NCI-H187 (cell line): Measurements from ENCODE around the gene SRSF3.
"Not testable (repeated sequence)": the region's sequence is repeated elsewhere in the genome, so short reads cannot be mapped to it uniquely, and the experiment has no call there.

ENCODE experiments used
- DNase-seq, 2 experiments: peaks; one replicate each; lab custom pipeline; 2025; lab: John Stamatoyannopoulos, UW

Gene SRSF3

DNA sequence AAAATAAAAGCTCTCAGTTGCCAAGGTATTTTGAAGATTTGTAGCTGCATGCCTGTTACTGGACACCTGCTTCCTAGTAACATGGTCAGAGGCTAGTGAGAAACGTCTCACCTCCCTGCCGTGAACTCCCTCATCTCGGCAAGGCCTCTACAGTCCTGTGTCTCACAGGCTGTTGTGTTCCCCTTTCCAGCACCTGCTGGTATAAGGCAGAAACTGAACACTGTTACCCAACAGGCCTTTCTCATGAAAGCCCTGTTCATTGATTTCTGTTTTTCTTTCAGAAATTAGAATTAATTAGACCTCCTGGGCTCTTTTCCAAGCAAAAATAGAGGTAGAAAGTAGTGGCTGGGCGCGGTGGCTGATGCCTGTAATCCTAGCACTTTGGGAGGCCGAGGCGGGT lies 17.6 kb upstream of the SRSF3 start:
- no peak for DNase-seq

DNA sequence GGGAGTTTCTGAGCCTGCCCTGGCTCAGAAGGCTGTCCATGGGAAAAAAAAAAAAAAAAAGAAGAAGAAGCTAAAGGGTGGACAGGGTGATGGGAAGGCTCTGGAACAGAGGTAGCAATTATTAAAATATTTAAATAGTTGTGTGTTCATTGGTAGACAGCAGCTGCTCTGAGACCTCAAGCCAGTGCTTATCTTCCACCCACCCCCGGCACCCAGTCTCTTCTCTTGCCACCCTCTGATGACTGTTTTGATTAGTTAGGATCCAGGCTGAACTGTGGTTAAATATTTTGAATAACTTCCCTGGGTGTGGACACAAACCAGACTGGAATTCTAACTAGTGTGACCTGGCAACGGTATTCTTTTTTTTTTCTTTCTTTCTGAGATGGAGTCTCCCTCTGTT lies 16.9 kb upstream of the SRSF3 start:
- DNase-seq = no peak

DNA sequence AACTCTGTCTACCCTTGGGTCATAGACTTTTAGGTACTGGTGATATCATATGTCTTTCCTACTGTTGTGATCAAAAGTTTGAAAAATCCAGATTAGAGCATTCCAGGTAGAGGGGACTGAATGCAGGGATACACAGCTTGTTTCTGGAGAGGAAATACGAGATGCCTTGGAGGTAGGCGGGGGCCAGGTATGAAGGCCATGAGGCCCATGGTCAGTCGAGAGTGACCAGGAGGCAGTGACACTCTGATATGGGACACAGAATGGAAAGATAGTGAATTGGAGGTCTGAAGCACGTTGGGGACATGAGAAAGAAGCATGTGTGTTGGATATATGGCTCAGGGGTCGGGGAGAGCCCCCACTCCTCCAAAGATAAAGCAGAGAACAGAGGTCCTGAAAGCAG lies 16.1 kb upstream of the SRSF3 start:
- no peak for DNase-seq

DNA sequence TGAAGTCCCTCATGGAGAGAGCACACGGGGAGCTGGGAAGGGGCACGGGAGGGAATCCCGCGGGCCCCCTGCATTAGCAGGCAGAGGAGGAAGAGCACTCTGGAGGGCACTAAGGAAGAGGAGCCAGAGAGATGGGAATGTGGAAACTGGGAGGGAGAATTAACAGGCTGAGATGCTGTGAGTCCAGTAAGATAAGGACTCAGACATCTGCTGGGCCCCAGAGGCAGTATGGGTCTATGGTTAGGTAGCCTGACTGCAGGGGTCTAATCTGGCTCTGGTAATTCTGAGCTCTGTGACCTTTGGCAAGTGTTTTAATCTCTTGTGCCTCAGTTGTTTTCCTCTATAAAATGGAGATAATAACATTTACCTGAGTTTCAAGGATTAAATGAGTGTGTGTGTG lies 15.7 kb upstream of the SRSF3 start:
- no peak for DNase-seq

DNA sequence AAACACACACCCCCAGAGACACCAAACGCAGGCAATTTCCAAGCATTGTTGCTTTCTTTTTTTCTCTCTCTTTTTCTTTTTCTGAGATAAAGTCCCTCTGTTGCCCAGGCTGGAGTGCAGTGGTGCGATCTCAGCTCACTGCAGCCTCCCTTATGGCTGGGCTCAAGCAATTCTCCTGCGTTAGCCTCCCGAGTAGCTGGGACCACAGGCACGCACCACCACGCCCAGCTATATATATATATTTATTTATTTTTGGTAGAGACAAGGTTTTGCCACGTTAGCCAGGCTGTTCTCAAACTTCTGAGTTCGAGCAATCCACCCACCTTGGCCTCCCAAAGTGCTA lies 14.0 kb upstream of the SRSF3 start:
- no peak for DNase-seq

DNA sequence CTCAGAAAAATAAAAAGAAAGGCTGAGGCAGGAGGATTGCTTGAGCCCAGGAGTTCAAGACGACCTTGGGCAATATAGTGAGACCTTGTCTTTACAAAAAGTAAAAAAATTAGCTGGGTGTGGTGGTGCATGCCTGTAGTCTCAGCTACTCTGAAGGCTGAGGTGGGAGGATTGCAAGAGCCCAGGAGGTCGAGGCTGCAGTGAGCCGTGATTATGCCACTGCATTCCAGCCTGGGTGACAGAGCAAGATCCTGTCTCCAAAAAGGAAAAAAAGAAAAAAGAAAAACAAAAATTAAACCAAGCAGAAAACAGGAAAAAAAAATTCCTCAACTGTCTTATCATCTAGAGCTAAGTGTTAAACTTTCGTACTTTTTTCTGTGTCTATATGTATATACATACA lies 12.4 kb upstream of the SRSF3 start:
- no peak for DNase-seq

DNA sequence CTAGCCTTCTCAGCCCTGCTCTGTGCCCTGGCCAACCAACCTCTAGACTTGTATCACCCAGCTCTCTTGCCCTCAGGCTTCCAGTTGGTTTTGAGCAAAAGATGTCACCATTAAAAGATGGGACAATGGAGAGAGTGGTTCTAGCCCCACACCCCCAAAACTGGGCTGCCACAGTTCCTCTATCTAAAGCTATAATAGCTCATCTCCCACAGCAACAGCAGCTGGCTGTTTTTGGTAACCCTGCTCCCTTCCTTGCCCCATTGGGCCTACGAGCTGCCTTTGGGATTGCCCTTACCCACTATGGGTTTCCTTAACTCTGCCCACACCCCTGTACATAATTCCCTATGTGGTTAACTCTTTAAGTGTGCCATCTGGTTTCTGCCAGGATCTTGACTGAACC lies 7.6 kb upstream of the SRSF3 start:
- no peak for DNase-seq

DNA sequence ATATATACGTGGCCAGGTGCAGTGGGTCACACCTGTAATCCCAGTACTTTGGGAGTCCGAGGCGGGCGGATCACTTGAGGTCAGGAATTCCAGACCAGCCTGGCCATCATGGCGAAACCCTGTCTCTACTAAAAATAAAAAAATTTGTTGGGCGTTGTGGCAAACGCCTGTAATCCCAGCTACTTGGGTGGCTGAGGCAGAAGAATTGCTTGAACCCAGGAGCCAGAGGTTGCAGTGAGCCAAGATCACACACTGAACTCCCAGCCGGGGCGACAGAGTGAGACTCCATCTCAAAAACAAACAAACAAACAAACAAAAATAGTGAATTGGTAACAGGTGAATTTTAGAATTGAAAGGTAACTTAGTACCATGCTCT lies 5.1 kb upstream of the SRSF3 start:
- DNase-seq = not testable (repeated sequence)

DNA sequence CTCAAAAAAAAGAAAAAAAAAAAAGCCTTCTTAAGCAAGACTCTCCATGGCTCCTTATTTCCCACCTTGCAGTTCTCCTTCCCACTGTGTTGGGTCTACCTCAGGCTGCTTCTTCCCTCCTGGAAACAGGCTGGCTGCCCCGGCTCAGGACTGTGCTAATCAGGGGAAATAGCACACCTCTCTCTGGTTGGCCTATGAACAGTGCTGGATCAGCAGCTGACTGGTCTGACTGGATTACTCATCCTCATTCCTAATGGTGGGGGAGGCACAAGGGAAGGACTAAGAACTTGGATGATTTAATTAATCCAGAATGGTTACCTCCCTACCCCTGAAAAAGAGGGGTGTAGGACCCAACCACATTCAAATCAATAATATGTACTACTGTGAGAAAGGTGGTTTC lies 3.9 kb upstream of the SRSF3 start:
- DNase-seq = no peak

DNA sequence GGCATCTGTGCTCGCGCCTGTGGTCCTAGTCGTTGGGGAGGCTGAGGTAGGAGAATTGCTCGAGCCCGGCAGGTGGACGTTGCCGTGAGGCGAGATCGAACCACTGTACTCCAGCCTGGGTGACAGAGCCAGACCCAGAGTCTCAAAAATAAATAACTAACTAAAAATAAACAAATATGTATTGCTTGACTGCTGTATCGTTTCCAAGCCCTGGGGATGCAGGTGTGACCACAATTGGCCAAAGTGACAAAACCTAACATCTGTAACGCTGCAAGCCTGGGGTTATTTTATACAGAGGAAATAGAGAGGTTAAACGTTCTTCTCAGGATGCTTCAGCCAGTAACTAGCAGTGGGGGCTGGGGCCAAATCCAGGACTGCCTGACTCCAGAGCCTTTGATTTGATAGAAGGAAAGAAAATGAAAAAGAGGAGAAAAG lies 1.9 kb upstream of the SRSF3 start:
- no peak for DNase-seq

DNA sequence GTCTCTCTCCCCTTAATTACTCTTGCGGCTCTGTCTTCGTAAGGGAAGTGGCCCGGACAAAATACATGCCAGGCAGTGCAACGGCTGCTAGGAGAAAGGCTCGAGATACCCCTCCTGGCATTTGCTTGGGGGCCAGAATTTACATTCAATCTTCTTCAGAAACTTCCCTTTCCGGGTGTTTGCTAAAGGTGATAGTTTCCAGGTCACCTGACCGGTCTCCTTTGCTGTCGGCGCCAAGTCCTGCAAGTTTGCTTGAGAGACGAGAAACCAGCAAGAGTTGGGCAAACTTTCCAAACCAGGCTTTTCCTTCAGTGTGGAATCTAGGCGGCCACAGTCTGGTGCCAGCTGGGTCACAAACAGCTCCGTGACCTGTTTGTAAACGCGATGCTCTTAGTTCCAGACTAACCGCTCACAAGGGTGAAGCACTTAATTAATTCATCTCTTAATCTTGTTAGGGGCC lies 563 bp upstream of the SRSF3 start:
- peak in 1 of 2 experiments; percentile 89 for DNase-seq

DNA sequence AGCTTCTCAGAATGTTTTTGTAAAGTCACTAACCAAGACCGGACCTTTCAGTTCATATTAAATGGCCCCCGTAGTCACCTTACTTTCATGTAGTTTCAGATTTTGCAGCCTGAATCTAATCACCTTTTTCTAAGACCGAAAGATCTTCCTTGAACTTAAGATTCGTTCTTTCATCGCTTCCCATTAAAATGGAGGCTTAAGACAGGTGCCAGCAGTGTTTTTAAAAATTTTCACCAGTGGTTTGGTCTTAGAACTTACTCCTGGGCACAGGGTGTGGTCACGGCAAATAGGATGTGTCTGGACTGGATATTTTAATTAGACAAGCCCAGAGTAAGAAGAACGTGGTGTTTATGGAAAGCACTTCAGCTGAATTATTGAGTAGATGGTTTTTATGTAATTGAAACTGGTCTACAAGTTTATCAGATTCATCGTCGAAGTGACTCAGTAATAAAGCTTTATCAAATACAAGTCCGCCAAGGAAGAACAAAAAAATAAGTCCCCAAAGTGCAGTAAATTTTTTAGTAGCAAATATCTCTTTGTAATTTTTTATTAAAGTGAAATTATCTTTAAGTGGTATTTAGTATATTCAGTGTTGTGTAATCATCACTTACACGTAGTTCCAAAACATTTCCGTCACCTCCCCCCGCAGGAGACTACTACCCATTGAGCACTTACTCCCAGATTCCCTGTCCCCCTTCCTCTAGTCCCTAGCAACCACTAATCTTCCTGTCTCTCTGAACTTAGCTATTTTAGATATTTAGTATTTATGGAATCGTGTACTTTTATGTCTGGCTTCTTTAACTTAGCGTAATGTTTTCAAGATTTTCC lies 868 bp downstream of the SRSF3 start:
- peak in 1 of 2 experiments; percentile 47 for DNase-seq

DNA sequence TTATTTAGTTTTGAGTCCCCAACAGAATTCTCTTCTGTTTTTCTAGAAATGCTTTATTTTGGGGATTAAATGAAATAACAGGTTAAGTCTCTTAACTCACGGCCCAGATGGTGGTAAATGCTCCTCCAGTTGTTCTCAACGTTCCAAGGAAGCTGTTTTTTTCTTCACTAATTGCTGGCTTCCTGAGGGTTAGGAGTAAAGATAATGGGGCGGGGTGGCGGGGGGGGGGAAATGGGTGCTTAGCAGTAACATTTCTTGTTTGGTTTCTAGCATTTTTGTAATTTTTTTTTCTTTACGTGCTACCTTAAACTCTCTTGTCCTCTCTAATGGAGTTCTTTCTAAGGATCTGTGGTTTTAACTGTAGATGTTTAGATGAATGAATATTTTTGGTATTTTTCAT lies 2.2 kb downstream of the SRSF3 start:
- no peak for DNase-seq

DNA sequence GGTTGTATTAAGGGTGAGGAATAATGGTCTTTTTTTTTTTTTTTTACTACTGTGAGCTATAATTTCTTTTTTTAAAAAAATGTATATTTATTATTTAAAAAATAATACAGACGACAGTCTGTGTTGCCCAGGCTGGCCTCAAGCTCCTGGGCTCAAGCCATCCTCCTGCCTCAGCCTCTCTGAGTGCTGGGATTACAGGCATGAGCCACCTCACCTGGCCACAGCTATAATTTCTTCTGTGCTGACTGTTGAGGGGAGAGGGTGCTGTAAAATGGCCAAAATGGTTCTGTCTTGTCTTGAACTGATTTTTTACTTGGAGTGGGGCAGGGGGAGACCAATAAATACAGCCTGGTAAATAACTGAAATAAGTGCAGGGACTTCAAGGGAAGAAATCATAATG lies 3.6 kb downstream of the SRSF3 start:
- no peak for DNase-seq

DNA sequence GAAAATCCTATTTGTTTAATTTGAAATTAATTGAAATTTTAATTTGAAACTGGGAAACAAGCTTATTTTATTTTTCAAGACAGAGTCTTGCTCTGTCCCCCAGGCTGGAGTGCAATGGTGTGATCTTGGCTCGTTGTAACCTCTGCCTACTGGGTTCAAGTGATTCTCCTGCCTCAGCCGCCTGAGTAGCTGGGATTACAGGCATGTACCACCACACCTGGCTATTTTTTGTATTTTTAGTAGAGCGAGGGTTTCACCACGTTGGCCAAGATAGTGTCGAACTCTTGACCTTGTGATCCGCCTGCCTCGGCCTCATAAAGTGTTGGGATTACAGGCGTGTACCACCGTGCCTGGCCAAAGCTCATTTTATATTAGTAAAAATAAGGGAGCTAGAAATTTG lies 4.2 kb downstream of the SRSF3 start:
- DNase-seq = no peak

DNA sequence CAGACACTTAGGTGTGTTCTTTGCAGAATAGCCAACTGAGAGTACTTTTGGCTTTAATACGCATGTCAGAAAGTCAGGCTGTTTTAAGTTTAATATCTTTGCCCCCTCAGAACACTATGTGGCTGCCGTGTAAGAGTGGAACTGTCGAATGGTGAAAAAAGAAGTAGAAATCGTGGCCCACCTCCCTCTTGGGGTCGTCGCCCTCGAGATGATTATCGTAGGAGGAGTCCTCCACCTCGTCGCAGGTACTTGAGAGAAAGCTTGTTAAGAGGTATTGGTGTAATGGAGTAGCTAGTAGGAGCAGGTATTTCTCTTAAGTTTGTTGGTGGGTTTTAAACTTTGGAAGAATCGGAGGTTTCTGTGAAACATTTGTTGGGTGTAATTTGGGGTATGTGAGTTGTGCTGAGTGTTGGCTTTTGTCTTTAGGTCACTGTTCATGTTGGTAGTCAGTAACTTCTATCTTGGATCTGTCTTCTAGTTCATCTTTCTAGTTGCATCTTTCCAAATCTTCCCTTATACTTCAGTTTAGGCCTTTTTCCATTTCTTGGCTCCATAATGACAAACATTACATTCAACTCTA lies 4.7 kb downstream of the SRSF3 start:
- no peak for DNase-seq

DNA sequence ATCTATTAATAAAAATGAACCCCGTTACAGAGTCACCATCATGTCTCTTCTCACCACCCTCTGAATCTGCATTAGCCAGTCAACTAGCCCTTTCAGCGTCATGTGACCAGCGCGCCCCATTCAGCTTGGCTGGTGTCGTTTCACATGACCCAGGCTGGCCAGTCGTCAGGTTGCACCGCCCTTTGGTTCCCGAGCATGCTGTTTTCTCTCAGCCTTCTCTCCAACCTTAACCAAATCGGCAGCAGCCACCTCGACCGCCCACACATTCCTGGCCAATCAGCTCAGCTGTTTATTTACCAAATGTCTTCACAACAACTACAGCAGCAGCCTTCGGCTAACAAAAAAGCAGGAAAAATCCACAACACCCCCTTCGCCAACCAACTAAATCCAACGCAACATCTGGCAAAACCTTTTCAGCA lies 5.6 kb downstream of the SRSF3 start:
- no peak for DNase-seq

DNA sequence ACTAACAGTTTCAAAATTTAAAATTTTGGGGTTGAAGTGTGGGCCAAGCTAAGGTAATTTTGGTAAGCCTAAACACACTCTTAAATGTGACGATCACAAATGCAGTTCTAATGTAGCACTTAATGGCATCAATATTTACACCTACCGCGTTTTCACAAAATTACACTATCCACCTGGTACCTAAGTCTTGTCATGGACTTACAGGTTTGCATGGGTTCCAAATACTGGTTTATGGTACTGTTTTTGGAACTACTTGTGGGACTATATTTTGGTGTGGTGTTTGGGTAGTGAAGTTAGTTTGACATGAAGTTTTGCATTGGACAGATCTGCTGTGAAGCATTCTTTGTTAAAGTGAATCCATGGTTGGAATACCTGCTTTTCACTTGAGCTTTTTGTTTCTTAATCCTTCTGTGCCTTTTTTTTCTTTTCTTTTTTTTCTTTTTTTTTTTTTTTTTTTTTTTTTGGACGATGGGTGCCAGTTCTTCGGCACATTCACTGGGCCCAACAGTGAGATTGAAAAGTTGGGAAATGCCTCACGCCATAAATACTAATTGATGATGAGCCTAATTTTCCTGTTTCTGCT lies 6.5 kb downstream of the SRSF3 start:
- no peak for DNase-seq

DNA sequence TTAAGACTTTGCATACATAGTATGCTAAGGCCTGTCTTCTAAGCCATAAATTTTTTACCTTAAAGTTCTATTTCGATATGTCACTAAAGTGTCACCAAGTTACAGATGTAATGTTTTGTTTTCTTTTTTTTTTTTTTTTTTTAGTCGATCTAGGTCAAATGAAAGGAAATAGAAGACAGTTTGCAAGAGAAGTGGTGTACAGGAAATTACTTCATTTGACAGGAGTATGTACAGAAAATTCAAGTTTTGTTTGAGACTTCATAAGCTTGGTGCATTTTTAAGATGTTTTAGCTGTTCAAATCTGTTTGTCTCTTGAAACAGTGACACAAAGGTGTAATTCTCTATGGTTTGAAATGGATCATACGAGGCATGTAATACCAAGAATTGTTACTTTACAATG lies 7.7 kb downstream of the SRSF3 start:
- DNase-seq = not testable (repeated sequence)

DNA sequence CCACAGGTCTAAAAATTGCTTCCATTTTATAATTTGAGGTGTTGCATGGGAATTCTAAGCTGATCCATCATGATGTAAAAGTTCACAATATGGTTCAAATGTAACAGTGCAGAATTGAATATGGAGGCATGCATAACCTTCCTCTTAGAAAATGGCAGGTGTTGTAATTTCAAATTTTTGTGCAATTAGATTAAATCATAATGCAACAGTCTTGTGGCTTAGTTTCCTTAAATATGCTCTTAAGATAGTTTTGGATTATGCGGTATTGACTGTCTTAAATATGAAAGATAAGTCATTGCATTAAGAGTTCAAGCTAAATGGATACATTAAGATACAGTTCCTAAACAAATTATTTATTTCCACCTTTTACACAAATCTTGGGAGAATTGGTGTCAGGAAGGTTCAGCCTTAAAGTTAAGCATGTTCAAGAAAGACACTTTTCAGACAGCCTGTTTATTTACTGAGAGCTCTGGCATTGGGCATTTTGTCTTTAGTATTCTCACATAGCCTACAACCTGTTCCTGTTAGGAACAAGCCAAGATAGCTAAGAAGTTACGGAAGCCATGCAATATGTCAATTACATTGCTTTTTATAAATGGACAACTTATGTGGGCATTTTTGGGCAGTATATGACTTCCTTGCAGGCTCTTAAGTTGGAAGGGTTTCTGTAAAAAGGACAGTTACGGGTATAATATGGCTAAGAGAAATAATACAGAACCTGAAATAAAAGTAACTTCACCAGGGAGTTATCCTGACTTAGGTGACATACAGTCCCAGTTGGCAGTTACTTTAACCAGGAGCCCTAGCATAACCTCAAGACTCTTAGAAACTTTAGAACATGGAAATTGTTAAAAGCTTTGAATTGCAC lies 9.3 kb downstream of the SRSF3 start:
- DNase-seq = no peak

DNA sequence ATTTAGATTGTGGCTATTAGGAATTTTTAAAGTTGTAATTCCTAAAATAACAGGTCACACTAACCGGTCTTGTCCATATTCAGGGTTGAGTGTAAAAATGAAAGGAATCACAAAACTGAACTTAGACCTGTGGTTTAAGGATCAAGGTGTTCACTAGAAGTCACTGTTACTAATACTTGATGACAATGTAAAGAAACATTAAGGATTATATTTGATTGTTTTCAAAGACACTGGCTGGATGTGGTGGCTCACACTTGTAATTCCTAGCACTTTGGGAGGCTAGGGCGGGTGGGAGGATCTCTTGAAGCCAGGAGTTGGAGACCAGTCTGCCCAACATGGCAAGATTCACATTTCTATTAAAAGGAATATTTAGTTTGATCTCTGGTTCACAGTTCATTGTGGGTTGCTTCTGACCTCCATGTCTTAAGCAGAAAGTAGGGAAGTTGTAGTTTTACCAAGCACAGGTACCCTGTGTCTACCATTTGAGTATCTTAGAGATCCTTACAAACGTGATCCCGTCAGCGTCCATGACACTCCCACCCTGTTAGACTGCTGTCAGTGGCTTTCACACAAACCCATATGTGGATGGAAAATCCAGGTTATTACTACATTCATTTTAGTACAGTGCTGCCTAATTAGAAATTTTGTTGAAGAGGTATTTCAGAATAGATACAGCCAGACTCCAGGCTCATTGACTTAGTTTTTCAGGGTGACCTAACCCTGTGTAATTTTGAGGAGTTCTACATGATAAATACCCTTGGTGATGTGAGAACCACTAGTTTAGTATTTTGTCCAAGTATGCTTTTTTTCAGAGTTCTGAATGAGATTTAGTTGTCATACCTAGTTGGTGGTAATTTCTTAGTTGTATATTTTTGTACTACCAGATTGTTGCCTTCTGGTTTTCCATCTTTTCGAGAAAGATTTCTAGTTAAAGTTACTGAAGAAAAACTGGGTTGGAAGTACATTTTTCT lies 10.2 kb downstream of the SRSF3 start:
- no peak for DNase-seq
